Fibroblast of the conjunctiva (primary cell): Measurements from ENCODE around the gene MDGA2.

ENCODE experiments used
- DNase-seq: peaks from one replicate; pipeline ENCODE4 v3.0.0-alpha.2; 2010; ENCODE audit warnings: low read depth

MDGA2 gene

GRCh38 chr14:47619392-47619791 lies 56.0 kb downstream of the MDGA2 start:
- DNase-seq, result no peak

- DNase-seq, result no peak
Measured at GRCh38 chr14:47606566-47606965, 68.8 kb downstream of the MDGA2 start.

- DNase-seq, result no peak
Measured at GRCh38 chr14:47596860-47597259, 78.5 kb downstream of the MDGA2 start.

- DNase-seq, result no peak
Measured at GRCh38 chr14:47596232-47596631, 79.2 kb downstream of the MDGA2 start.

DNA sequence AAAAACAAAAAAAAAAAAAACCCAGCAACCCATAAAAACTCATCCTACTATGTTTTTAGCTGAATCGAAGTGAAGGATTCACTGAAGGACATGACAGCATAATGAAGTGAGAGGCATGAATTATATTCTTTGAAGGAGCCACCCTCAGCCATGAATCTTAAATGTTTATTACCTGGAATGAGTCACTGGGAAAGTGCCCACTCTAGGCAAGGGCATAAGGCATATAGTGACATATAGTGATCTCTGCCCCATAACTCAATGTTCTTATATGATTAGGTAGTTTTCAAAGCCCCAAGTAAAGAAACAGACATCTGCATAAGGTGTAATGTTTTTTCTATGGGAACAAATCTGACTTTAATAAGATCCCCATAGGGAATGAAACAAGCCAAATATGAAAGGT lies 79.9 kb downstream of the MDGA2 start:
- no peak for DNase-seq

GRCh38 chr14:47590767-47591495 lies 84.5 kb downstream of the MDGA2 start:
- DNase-seq, result no peak

- no peak for DNase-seq
Measured at GRCh38 chr14:47585447-47585846, 90.0 kb downstream of the MDGA2 start.

GRCh38 chr14:47567273-47567672 lies 108.1 kb downstream of the MDGA2 start:
- DNase-seq, result no peak

GRCh38 chr14:47557894-47558293 lies 117.5 kb downstream of the MDGA2 start:
- DNase-seq, result no peak

GRCh38 chr14:47555333-47555732 lies 120.1 kb downstream of the MDGA2 start:
- DNase-seq, result no peak

DNA sequence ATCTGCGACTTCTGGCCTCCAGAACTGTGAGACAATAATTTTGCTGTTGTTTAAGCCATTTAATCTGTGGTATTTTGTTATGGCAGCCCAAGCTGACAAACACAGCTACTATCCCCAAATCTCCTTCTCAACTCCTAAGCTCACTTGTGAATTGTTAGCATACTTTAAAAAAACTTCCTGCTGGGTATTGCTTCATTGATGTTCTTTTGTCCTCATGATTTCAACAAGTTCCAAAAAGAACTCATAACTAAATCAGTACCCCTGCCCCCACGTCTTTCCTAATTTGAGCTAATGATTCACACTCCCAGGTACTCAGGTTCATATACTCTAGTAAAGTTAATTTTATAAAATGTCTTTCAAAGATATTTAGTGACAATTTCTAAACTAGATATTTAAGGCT lies 125.5 kb downstream of the MDGA2 start:
- no peak for DNase-seq

DNA sequence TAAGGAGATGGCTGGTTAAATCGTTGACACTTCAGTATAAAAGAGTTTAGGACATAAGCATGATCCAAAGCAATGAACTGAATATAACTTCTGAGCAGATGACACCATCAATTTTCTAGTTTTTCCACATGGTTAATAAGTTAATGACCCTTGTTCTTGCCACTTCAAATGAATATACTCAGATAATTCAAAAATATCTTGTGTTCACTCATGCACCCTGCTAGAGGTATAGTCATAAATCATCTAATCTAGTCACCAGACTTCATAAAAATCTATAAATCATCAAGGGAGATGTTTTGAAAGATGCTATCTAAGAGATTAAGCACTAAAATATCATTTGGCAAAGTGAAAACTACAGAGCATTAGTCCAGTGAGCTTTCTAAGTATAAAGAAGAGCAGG lies 131.9 kb downstream of the MDGA2 start:
- no peak for DNase-seq

- no peak for DNase-seq
Measured at GRCh38 chr14:47541662-47542061, 133.7 kb downstream of the MDGA2 start.

DNA sequence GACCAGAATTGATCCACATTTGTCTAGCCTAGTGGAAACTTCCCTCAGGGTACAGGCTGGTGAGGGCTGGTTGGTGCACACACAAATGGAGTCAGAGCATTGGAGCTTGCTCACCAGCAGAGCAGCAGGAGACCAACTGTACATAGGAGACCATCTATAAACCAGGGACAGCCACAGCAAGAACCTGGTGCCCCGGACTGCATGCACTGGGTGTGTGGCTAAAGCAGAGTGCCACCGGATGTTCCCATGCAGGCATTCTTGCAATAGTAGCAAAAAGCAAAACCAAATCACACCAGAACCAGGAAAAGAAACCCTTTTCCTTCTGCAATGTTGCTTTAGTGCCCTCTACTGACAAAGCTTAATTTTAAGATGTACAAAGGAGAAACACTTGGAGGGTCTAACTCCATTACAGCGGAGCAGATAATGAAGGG lies 136.4 kb downstream of the MDGA2 start:
- DNase-seq, result no peak

DNA sequence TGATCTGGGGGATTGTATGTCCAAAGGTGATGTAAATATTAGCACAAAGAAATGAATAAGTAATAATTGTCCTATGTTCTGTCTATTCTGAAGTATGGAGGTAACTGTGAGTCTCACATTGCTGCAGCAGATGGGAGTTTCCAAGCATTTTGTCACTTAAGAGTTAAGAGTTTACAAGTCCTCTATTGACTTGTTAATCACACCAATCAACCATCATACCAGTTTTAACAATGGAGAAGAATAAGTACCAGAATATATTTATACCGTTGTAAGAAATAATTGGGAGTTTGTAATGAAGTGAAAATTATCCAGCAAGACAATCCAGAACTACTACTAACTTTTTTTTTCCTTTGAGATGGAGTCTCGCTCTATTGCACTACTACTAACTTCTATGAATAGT lies 139.1 kb downstream of the MDGA2 start:
- no peak for DNase-seq

- DNase-seq, result no peak
Measured at GRCh38 chr14:47526591-47527244, 148.7 kb downstream of the MDGA2 start.

GRCh38 chr14:47524524-47524923 lies 150.9 kb downstream of the MDGA2 start:
- no peak for DNase-seq

- no peak for DNase-seq
Measured at GRCh38 chr14:47520382-47520781, 155.0 kb downstream of the MDGA2 start.

DNA sequence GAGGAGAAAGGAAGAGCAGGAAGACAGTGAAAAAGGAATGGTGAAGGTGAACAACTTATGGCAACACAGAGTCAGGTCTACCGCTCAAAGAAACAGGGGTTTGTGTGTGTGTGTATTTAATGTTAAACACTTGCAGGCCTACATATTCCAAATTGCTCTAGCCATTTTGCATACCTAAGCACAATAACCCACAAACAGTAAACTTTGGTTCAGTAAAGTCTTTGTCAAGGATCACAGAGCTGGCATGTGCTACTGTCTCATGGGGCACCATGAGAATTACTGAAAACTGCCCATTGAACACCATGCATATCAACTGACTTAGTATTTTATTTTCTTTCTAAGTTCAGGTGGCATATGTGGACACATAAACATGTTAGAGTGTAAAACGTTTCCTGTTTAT lies 163.6 kb downstream of the MDGA2 start:
- DNase-seq, result no peak

DNA sequence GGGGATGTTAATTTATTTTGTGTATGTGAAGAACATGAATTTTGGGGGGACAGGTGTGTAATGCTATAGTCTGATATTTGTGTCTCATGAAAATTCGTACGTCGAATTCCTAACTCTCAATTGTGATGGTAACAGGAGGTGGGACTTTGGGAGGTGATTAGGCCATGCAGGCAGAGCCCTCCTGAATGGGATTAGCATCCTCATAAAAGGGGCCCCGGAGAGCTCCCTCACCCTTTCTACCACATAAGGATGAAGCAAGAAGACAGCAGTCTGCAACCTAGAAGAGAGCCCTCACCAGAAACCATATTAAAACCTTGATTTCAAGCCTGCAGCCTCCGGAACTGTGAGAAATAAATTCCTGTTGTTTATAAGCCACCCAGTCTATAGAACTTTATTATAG lies 165.4 kb downstream of the MDGA2 start:
- no peak for DNase-seq

- DNase-seq, result no peak
Measured at GRCh38 chr14:47507861-47508260, 167.5 kb downstream of the MDGA2 start.

DNA sequence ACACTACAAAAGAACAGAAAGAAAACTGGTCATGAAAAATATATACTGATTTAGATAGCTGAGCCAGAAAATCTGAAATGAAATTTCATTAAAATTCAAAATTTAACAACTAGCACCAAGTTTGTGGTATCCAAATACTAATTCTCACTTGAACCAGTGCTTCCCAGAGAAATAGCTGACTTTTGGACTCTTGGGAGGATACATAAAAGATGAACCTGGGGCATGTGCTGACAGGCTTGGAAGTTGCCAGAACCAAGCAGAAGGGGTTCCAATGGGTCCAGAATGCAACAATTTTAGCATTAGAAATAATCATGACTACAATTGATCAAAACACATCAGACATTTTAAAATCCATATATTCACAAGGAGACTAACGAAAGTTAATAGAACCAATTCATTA lies 175.0 kb downstream of the MDGA2 start:
- DNase-seq, result no peak

DNA sequence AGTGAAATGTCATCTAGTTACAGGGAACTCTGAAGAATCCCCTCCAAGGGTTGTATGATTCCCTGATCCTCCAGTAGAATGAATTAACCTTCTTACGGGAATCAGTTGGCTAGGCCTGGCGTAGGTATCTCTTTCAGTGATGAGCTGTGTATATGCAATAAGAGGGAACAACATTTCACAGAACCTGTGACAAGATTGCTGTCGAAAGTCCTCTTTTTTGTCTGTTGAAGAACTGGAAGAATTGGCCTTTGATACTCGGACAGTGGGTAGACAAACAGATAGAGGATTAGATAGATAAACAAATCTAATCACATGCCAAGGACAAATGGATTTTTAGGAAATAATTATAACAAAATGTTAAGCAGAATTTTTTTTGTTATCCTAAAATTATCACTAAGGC lies 184.6 kb downstream of the MDGA2 start:
- no peak for DNase-seq

DNA sequence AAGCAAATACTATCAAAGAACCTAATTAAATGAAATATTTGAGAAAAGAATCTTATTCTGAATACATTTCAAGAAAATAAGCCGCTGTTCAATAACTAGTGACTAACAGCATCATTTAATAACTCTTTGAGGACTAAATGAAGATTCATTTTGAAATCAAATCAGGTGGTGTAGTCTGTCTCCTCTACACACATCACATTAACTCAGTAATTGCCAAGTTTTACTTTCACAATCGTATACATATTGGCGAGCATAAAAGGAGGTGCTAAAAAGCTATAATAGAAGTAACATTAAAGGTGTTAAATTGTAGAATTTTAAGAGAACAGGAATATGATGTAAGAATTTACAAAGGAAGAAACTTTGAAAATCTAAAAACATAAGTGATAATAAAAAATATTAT lies 185.1 kb downstream of the MDGA2 start:
- no peak for DNase-seq
